GM19238 (cell line): ENCODE measurements around the gene ADAM17.
"Not testable (repeated sequence)": the region's sequence is repeated elsewhere in the genome, so short reads cannot be mapped to it uniquely, and the experiment has no call there.

Source experiments
- DNase-seq: peaks from one replicate; pipeline ENCODE4 v3.0.0; 2011; ENCODE audit warnings: low spot score; ENCODE audit not compliant: insufficient read length

Gene ADAM17

GRCh38 chr2:9555297-9556120 lies at the start of gene ADAM17:
Gene ADAM17 (minus strand): TSS chr2:9555830. CDS start chr2:9555605, 225 bp downstream.
- peak; percentile 89 for DNase-seq

- DNase-seq = no peak
These were observed 46.8 kb upstream of the ADAM17 start for GRCh38 chr2:9602412-9602811.

GRCh38 chr2:9601397-9601796 lies 45.8 kb upstream of the ADAM17 start:
- DNase-seq = no peak

DNA sequence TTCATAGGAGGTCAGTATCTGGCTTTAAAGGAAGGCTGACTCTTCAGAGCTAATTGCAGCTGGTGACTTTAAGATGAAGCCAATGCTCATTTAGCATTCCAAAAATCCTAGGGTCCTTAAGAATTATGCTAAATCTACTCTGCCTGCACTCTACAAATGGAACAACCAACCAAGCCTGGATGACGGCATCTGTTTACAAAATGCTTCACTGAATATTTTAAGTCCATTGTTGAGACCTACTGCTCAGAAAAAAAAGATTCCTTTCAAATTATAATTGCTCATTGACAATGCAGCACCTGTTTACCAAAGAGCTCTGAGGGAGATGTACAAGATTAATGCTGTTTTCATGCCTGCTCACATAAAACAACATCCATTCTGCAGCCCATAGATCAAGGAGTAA lies 43.8 kb upstream of the ADAM17 start:
- DNase-seq = no peak

DNA sequence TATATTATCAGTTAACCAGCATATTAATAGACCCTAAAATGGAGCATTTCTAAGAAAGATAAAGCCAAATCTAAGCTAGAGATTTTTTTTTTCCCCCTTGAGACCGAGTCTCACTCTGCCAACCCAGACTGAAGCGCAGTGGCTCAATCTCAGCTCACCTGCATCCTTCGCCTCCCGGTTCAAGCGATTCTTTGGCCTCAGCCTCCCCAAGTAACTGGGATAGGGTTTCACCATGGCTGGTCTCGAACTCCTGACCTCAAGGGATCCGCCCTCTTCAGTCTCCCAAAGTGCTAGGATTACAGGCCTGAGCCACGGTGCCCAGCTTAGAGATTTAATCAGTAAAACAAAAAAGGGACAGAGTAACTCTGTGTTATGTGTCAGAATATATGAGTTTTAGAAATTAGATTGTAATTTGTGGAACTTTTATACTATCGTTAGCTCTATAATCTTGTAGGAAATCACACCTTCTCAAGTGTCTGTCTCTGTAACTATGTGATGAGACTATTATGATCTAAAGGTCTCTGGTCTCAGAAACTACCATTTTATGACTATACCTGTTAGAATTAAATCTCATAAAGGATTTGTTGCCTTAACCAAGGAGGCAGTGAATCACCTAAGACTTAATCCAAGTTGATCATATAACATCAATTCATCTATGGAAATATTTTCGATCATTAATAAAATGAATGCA lies 41.1 kb upstream of the ADAM17 start:
- no peak for DNase-seq

DNA sequence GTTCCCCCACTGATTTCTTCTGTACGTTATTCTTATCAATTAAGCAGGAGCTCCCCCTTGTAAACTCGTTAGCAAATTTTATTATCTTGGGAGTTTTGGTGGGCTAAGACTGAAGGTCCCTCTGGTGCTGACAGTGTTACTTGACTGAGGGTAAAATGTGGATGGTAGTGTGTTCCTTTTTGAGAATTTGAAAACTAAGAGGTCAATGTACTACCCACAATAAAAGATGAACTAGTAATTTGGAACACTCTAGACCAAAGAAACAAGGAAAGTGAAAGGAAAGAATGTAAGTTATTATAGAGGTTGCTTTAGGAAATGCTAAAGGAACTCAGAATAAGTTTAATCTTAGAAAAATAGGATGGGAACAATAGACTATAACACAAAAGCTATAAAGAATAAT lies 40.1 kb upstream of the ADAM17 start:
- DNase-seq = no peak

GRCh38 chr2:9595256-9595655 lies 39.6 kb upstream of the ADAM17 start:
- DNase-seq = not testable (repeated sequence)

DNA sequence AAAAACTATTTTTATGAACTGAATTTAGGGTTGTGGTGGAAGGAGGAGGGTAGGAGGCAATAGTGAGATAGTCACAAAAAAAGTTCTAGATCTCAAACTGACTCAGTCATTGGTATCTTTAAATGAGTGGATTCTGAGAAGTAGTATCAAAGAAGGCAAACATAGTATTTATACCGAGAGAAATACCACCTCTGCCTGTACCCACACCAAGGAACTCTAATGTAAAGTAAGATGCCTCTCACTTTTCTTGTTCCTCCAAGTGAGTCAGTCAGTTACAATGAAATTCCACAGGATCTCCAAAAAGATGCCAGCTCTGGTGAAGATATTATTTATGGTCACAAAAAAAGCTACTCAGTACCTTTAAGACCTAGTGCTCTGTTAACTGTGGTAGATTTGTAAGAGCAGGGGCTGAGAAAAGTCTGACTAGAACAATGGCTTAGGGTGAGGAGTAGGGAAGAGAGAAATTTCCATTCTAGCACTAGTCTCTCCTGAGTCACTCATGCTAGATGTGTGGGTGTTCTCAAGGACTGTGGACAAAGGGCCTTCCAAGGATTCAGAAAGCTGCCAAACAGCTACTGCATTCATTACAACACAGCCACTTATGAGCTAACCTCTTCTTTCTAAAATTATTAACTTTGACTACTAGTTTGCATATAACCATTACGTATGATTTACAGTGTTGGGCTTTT lies 38.9 kb upstream of the ADAM17 start:
- no peak for DNase-seq

DNA sequence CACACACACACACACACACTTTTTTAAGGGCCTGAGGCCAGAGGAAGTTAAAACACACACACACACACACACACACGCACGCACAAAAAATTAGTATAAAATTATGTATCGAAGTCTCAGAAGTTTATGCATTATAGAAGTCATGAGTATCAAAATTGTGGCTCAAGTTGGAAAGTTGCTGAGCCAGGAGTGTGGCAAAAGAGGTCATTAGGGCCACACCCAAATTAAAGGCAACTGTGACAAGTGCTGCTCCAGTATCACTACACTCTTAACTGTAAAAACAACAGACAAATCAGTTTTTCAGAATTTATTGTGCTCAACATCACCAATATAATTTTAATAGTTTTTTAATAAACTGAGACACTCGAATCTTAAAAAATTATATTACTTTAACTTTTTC lies 38.3 kb upstream of the ADAM17 start:
- DNase-seq = no peak

DNA sequence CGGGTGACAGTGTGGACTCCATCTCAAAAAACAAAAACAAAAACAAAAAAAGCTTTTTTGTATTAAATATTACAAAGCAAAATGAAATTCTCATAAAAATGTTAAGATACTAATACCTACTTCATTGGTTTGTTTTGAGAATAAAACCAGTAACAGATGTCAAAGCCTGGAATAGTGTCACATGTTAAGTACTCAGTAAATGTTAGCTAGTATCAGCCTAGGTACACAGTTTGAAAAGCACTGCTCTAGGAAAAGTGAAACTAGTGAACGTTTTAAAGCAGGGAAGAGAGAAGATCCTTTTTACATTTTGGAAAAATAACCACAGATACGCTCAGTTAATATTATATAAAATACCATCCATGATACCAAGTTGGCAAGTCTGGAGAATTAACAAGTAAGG lies 37.1 kb upstream of the ADAM17 start:
- DNase-seq = no peak

DNA sequence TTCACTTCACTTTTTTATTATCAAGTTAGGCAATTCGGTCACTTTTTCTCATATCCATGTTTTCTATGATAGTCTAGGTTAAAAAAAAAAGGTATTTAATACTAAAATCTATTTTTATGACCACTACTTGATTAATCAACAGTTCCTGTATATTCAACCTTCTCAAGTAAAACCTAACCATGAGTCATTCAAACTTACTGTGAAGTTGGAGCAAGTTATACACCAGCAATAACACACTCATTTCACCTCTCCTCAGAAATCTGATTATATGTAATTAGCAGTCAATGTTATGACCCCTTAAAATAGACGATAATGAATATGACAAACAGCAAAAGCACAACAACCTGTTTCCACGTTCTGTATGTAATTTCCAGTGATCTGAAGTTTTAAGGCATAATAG lies 35.0 kb upstream of the ADAM17 start:
- DNase-seq = no peak

- no peak for DNase-seq
These were observed 30.8 kb upstream of the ADAM17 start for GRCh38 chr2:9586465-9586864.

- DNase-seq = no peak
These were observed 29.9 kb upstream of the ADAM17 start for GRCh38 chr2:9585486-9585885.

- not testable (repeated sequence) for DNase-seq
These were observed 29.3 kb upstream of the ADAM17 start for GRCh38 chr2:9584902-9585301.

DNA sequence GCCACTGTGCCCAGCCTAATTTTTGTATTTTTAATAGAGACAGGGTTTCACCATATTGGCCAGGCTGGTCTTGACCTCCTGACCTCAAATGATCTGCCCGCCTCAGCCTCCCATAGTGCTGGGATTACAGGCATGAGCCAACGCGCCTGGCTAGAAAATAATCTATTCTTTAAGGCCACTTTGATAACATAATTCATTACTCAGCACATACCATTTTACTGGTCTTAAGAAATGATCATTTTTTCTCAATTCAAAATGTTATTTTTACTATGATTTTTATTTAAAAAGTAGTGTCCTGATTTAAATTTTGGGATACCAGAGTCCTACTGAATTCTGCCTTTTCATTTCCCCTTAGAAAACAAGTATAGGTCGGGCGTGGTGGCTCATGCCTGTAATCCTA lies 27.0 kb upstream of the ADAM17 start:
- DNase-seq = no peak

GRCh38 chr2:9578467-9579235 lies 23.0 kb upstream of the ADAM17 start:
- DNase-seq = no peak

DNA sequence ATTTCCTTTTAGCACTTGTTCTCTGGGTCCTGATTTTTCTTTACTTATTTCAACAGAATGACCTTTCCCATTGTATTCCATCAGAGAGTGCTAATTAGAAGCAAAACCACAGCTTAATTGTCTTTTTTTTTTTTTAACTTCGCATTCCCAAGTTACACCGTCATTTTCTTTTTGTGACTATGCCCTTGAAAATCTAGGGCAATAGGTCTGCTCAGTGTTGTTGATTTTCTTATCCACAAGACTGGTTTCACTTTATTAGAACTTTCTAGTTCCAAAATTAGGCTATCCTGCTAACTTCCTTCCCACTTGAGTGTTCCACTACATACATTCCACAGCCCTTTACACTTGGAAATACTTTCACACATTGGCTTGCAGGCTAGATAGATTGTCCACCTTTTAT lies 18.7 kb upstream of the ADAM17 start:
- no peak for DNase-seq

- DNase-seq = no peak
These were observed 18.2 kb upstream of the ADAM17 start for GRCh38 chr2:9573840-9574239.

GRCh38 chr2:9573013-9573720 lies 17.5 kb upstream of the ADAM17 start:
- no peak for DNase-seq

GRCh38 chr2:9570182-9571060 lies 14.8 kb upstream of the ADAM17 start:
- DNase-seq = no peak
